Subcutaneous abdominal adipose tissue (tissue), 5 donors: ENCODE data around the gene ZNF805.

Experiments used
- H3K27ac ChIP-seq: one replicate; pipeline ENCODE4 v1.7.0; 2013; ENCODE audit warnings: low read depth, mild to moderate bottlenecking, inconsistent platforms, low read length, moderate library complexity
- H3K27me3 ChIP-seq, 5 donors: one replicate each; pipeline ENCODE4 v1.7.0; 2013; ENCODE audit warnings: low read length in 5 of 5, inconsistent platforms in 1 of 5; ENCODE audit not compliant: control insufficient read depth in 5 of 5, insufficient read depth in 4 of 5
- H3K36me3 ChIP-seq, 5 donors: one replicate each; pipeline ENCODE4 v1.7.0; 2013; ENCODE audit warnings: low read length in 5 of 5; ENCODE audit not compliant: control insufficient read depth in 5 of 5, insufficient read depth in 5 of 5
- H3K4me1 ChIP-seq, 5 donors: one replicate each; pipeline ENCODE4 v1.7.0; 2013; ENCODE audit warnings: low read length in 5 of 5, mild to moderate bottlenecking in 3 of 5, moderate library complexity in 1 of 5; ENCODE audit not compliant: control insufficient read depth in 5 of 5, insufficient read depth in 5 of 5
- H3K4me3 ChIP-seq, 5 donors: one replicate each; pipeline ENCODE4 v1.7.0; 2013; ENCODE audit warnings: low read length in 5 of 5, low read depth in 1 of 5
- H3K9ac ChIP-seq, 5 donors: one replicate each; pipeline ENCODE4 v1.7.0; 2013; ENCODE audit warnings: low read length in 5 of 5, mild to moderate bottlenecking in 4 of 5, moderate library complexity in 3 of 5
- H3K9me3 ChIP-seq, 5 donors: one replicate each; pipeline ENCODE4 v1.7.0; 2013; ENCODE audit warnings: low read length in 5 of 5; ENCODE audit not compliant: control insufficient read depth in 5 of 5
- donor health status: healthy.
- donor health status: healthy.
- donor health status: healthy.
- donor health status: healthy.
- donor health status: healthy.

The ZNF805 gene

GRCh38 chr19:57280165-57280961, 39.9 kb downstream of the ZNF805 start, which contains the start of gene ZNF460:
TSS of gene ZNF460 (plus strand) at chr19:57280485. CDS start at chr19:57280807, 322 bp downstream.
- Histone ChIP-seq H3K36me3 (peaks cover 2 to 21% (median 16%) of the 10 kb centered on the region in 5 donors), H3K4me3 (peak within 1 kb of the TSS; percentile 72 to 98 (median 95))

GRCh38 chr19:57280962-57281400, 40.5 kb downstream of the ZNF805 start:
- Histone ChIP-seq H3K36me3 (peaks cover 5 to 28% (median 21%) of the 10 kb centered on the region in 5 donors), H3K27ac (peak overlapping the region; percentile 99), H3K9ac (peak overlapping the region; percentile 78 to 100 (median 98)), H3K9me3 (no peaks in the 10 kb centered on the region), H3K27me3 (no peaks in the 10 kb centered on the region), H3K4me3 (peak overlapping the region; percentile 72 to 98 (median 95)), H3K4me1 (peaks cover 5 to 33% (median 28%) of the 10 kb centered on the region in 5 donors)

More at GRCh38 chr19:57280165-57280961, 39.9 kb downstream of the ZNF805 start, which contains the start of gene ZNF460:
- peak within 1 kb of the TSS; percentile 99 for H3K27ac ChIP-seq
- no peaks in the 10 kb centered on the region for H3K9me3 ChIP-seq
- H3K27me3 ChIP-seq: no peaks in the 10 kb centered on the region
- peak within 1 kb of the TSS; percentile 95 to 100 (median 98) for H3K9ac ChIP-seq
- peaks cover 5 to 33% (median 28%) of the 10 kb centered on the region in 5 donors for H3K4me1 ChIP-seq

DNA sequence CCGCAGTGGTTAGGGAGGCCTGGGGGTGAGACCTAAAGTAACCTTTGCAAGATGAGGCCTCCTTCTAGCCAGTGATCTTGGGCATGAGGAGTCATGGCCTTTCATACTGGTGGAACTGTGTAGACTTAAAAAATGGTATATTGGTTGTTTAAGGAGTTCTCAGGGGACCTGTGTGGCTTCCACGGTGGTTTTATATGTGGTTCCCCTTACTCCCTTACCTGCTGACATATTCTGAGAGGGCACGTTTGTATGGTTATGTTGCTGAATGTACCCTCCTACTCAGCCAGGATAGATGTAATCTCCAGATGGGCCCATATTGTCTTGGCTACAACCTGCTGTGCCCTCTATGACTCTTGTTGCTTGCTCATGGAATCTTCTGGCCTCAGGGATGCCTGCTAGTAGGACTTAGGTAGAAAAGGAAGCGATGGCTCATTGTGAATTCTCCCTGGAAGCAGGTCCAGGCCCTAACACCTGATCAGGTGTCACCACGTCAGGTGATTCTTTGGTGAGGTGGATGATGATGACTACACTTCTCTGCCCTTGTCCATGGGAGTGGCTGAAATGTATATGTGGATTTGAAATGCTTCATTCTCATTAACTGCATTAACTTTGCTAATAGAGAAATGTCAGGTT, 41.7 kb downstream of the ZNF805 start:
- no peaks in the 10 kb centered on the region for H3K9me3 ChIP-seq
- peak overlapping the region; percentile 27 for H3K27ac ChIP-seq
- H3K4me1 ChIP-seq: peaks cover 5 to 33% (median 28%) of the 10 kb centered on the region in 5 donors
- H3K9ac ChIP-seq: peak overlapping the region; percentile 23 to 62 (median 39)
- peaks cover 12 to 39% (median 32%) of the 10 kb centered on the region in 5 donors for H3K36me3 ChIP-seq
- H3K4me3 ChIP-seq: peak overlapping the region; percentile 5 to 30 (median 13)
- no peaks in the 10 kb centered on the region for H3K27me3 ChIP-seq

DNA sequence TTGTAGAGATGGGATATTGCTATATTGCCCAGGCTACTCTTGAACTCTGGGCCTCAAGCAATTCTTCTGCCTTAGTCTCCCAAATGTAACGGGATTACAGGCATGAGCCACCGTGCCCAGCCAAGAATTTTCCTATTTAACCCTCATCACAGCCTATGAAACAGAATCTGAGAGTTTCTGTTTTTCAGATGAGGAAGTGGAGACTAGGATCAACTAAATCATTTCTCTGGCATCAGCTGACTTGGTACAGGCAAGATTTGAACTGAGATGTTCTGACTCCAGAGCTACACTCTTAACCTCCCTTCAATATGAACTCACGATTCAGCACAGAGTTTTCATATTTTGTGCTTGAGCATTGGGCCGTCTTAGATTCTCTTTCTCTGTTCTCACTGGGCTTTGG, 47.9 kb downstream of the ZNF805 start:
- H3K9ac ChIP-seq: no peak overlapping the region
- no peak overlapping the region for H3K27ac ChIP-seq
- H3K4me1 ChIP-seq: peaks cover 0 to 11% (median 0%) of the 10 kb centered on the region in 5 donors
- no peak overlapping the region for H3K4me3 ChIP-seq
- H3K36me3 ChIP-seq: peaks cover 48 to 95% (median 86%) of the 10 kb centered on the region in 5 donors
- peaks cover 5 to 15% (median 11%) of the 10 kb centered on the region in 5 donors for H3K9me3 ChIP-seq
- H3K27me3 ChIP-seq: no peaks in the 10 kb centered on the region

DNA sequence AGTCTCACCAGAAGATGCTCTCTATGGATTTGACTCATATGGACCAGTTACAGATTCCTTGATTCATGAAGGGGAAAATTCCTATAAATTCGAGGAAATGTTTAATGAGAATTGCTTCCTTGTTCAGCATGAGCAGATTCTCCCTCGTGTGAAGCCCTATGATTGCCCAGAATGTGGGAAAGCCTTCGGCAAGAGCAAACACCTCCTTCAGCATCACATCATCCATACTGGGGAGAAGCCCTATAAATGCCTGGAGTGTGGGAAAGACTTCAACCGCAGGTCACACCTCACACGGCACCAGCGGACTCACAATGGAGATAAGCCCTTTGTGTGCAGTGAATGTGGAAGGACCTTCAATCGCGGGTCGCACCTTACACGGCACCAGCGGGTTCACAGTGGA, 50.5 kb downstream of the ZNF805 start:
- peaks cover 54 to 84% (median 76%) of the 10 kb centered on the region in 5 donors for H3K36me3 ChIP-seq

GRCh38 chr19:57292547-57292946, 52.1 kb downstream of the ZNF805 start:
- no peak overlapping the region for H3K9ac ChIP-seq
- no peak overlapping the region for H3K27ac ChIP-seq
- peaks cover 5 to 17% (median 14%) of the 10 kb centered on the region in 5 donors for H3K9me3 ChIP-seq
- peaks cover 0 to 11% (median 0%) of the 10 kb centered on the region in 5 donors for H3K4me1 ChIP-seq
- no peak overlapping the region for H3K4me3 ChIP-seq
- peaks cover 46 to 69% (median 65%) of the 10 kb centered on the region in 5 donors for H3K36me3 ChIP-seq
- H3K27me3 ChIP-seq: no peaks in the 10 kb centered on the region

More for the DNA sequence above, 50.5 kb downstream of the ZNF805 start:
- H3K27ac ChIP-seq: no peak overlapping the region
- H3K4me3 ChIP-seq: peak overlapping the region in 1 of 5 donors; percentile 24
- peaks cover 5 to 17% (median 14%) of the 10 kb centered on the region in 5 donors for H3K9me3 ChIP-seq
- peak overlapping the region in 1 of 5 donors; percentile 23 for H3K9ac ChIP-seq
- peaks cover 0 to 11% (median 0%) of the 10 kb centered on the region in 5 donors for H3K4me1 ChIP-seq
- H3K27me3 ChIP-seq: no peaks in the 10 kb centered on the region

- no peak overlapping the region for H3K27ac ChIP-seq
- H3K4me1 ChIP-seq: peaks cover 0 to 11% (median 0%) of the 10 kb centered on the region in 5 donors
- no peaks in the 10 kb centered on the region for H3K27me3 ChIP-seq
- peaks cover 5 to 17% (median 14%) of the 10 kb centered on the region in 5 donors for H3K9me3 ChIP-seq
- H3K4me3 ChIP-seq: no peak overlapping the region
- peaks cover 39 to 57% (median 54%) of the 10 kb centered on the region in 5 donors for H3K36me3 ChIP-seq
- no peak overlapping the region for H3K9ac ChIP-seq
Observed at GRCh38 chr19:57293719-57294118, 53.3 kb downstream of the ZNF805 start.

DNA sequence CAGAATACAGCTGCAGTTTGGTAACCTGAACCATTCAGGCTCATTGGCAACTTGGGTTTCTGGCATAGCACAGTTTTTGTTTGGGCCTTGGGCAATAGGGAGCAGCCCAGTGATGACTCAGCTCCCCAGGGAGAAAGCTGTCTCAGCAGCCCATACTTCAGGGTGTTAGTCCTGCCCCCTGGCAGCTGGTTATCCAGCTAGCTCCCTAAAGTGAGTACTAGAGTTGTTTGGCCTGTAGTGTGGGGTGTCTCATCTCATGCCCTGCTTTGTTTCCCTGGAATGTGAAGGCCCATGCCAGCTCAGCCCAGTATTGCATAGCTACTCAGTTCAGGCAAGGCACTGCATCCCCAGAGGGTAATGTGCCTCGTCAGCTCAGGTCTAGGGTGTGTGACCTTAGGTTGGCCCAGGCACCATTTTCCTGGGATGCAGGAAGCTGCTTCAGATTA, 61.6 kb downstream of the ZNF805 start:
- H3K27ac ChIP-seq: peak overlapping the region; percentile 73
- H3K4me1 ChIP-seq: peaks cover 7 to 15% (median 14%) of the 10 kb centered on the region in 5 donors
- H3K36me3 ChIP-seq: peaks cover 0 to 17% (median 10%) of the 10 kb centered on the region in 5 donors
- no peaks in the 10 kb centered on the region for H3K27me3 ChIP-seq
- H3K9ac ChIP-seq: no peak overlapping the region
- H3K9me3 ChIP-seq: no peaks in the 10 kb centered on the region
- H3K4me3 ChIP-seq: peak overlapping the region in 1 of 5 donors; percentile 3

DNA sequence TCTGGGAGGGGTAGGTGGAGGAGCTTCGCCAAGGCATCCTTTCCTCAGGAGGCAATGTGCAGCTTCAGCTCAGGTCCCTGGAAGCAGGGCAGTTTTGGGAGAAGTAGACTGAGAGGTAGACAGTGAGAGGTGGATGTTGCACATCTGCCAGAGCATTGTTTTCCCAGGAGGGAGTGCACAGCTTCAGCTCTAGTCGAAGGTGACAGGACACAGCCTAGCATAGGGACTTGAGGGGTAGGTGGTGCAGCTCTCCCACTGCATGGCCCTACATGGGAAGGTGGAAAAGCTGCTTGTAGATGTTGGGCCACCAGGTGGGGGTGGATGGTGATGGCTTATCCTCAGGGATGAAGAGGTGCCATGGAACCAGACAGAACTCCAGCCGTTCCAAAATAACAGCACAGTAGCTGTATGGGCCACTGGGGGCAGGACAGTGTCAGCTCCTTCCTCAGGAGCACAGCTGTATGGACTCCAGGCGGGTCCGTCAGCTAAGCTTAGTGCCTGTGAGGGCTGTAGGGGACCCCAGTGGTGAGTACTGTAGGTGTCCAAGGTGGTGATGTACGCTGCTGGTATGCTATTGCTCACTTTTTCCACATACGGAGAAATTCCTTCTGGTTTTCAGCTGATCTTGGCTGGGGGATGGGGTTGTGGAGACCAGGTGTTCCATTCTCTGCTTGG, 62.4 kb downstream of the ZNF805 start:
- Histone ChIP-seq H3K36me3 (peaks cover 0 to 17% (median 10%) of the 10 kb centered on the region in 5 donors), H3K4me1 (peaks cover 7 to 15% (median 14%) of the 10 kb centered on the region in 5 donors), H3K27ac (peak overlapping the region; percentile 54), H3K4me3 (no peak overlapping the region), H3K9ac (no peak overlapping the region), H3K9me3 (no peaks in the 10 kb centered on the region), H3K27me3 (no peaks in the 10 kb centered on the region)
